Large intestine (tissue), 3 donors: ENCODE measurements around the gene KLF14. TPM values are rescaled to one million over a fixed set of nuclear protein-coding genes. Genes with fewer than 3 reads are reported as not detected.

Experiments
- DNase-seq, 2 donors: peaks; one replicate each; pipeline versions ENCODE4 v3.0.0 to v3.0.0-alpha.2; 2013
- H3K27ac ChIP-seq: one replicate; pipeline ENCODE4 v1.5.1; 2013; ENCODE audit warnings: low read length
- H3K27me3 ChIP-seq: 2 replicates; pipeline ENCODE4 v1.6.1; 2013; ENCODE audit warnings: low read length; ENCODE audit not compliant: control insufficient read depth, insufficient read depth
- H3K36me3 ChIP-seq: 2 replicates; pipeline ENCODE4 v1.6.1; 2013; ENCODE audit warnings: low read length; ENCODE audit not compliant: control insufficient read depth, insufficient read depth
- H3K4me1 ChIP-seq: one replicate; pipeline ENCODE4 v1.6.1; 2013; ENCODE audit warnings: low read length; ENCODE audit not compliant: control insufficient read depth, insufficient read depth
- H3K4me3 ChIP-seq: one replicate; pipeline ENCODE4 v1.5.1; 2013; ENCODE audit warnings: low read length
- H3K9me3 ChIP-seq: one replicate; pipeline ENCODE4 v1.6.1; 2013; ENCODE audit warnings: mild to moderate bottlenecking, low read depth, low read length, moderate library complexity; ENCODE audit not compliant: control insufficient read depth
- WGBS: methylation state at CpG from one replicate; pipeline ENCODE4 v1.1.5; 2013; ENCODE audit warnings: low lambda C conversion rate; ENCODE audit not compliant: insufficient coverage; 5-methylcytosine and 5-hydroxymethylcytosine counted together
- polyA plus RNA-seq: library from polyadenylated mRNA; unstranded; fragments of 120-200 nt; gene quantifications from one replicate; pipeline ENCODE4 v1.2.1, GENCODE V29; 2013

Gene KLF14
- polyA plus RNA-seq, 1 donor: 0.18 TPM

DNA sequence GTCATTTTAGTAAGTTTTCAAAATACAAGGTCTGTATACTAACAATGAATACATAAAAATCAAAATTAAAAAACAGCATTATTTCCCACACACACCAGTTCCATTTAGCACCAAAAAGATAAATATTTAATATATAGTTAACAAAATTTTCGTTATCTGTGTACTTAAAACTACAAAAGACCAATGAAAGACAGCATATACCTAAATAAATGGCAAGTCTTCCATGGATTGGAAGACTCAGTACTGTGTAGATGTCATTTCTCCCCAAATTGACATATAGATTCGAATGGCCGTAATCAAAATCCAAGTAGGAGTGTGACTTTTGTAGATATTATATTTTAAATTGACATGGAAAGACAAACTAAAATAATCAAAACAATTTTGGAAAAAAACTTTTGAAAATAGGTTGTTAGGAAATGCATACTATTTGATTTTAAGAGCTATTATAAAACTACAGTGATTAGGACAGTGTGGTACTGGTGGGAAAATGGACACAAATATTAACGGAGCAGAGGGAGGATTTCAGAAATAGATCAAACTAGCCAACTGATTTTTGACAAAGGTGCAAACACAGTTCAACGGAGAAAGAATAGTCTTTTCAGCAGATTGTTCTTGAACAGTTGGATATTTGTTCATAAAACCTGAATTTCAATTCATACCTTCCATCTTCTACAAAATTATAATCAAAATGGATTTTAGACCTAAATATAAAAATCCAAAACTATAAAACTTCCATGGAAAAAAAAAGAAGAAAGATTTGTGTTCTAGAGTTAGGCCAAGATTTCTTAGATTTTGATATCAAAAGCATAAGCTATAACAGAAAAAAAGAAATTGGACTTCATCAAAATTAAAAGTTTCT, 14.8 kb upstream of the KLF14 start:
- Histone ChIP-seq H3K27me3 (peaks cover 2% of the 10 kb centered on the region), H3K4me3 (no peak overlapping the region), H3K9me3 (no peaks in the 10 kb centered on the region), H3K4me1 (peaks cover 4% of the 10 kb centered on the region), H3K27ac (no peak overlapping the region), H3K36me3 (no peaks in the 10 kb centered on the region)
- DNase-seq: no peak
- WGBS: 90% methylated on average over 3 of the region's 5 CpGs

GRCh38 chr7:130741331-130741995, 7.5 kb upstream of the KLF14 start:
- Histone ChIP-seq H3K27me3 (peaks cover 39% of the 10 kb centered on the region), H3K27ac (no peak overlapping the region), H3K9me3 (no peaks in the 10 kb centered on the region), H3K36me3 (no peaks in the 10 kb centered on the region), H3K4me1 (no peaks in the 10 kb centered on the region), H3K4me3 (no peak overlapping the region)
- no peak for DNase-seq
- WGBS: 25% methylated on average over 2 of the region's 3 CpGs

DNA sequence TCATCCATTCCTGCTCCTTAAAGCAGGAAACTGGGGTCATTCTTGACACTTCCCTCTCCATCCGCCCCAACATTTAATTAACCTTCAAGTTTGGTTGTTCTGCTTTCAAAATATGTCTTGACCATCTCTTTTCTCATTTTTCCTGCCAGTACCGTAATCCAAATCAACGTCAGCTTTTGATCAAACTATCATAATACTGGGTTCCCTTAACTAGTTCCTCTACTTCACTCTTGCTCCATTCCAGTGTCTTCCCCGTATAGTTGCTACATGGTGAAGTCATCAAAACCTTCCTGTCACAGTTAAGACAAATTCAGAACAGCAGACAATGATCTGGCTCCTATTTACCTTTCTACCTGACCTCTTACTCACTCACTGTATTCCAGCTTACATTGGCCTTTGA, 6.6 kb upstream of the KLF14 start:
- WGBS: 87% methylated on average over 3 of the region's 4 CpGs
- H3K4me1 ChIP-seq: no peaks in the 10 kb centered on the region
- H3K9me3 ChIP-seq: no peaks in the 10 kb centered on the region
- no peak overlapping the region for H3K4me3 ChIP-seq
- H3K27me3 ChIP-seq: peaks cover 45% of the 10 kb centered on the region
- DNase-seq: no peak
- H3K36me3 ChIP-seq: no peaks in the 10 kb centered on the region
- no peak overlapping the region for H3K27ac ChIP-seq

DNA sequence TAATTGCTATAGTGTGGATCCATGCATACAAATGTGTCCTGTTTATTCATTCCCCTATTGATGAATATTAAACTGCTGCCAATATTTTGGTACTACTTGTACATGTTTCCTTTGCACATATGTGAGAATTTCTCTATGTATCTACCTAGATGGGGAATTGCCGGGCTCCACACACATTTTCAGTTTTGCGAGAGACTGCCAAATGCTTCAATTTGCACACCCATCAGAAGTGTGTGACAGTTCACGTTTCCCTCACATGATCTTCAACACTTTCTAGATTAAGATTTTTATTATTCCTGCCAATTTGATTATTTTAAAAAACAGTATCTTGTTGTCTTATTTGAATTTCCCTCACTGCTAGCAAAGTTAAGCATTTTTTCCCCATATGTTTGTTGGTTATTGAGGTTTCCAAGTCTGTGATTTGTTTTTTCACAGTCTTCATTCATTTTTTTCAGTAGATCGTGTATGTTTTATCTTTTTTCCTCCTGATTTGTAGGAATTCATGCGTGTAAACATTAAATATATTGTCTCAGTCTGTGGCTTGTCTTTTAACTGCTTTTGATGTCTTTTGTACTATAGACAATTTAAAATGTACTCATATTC, 2.4 kb upstream of the KLF14 start:
- Histone ChIP-seq H3K9me3 (peaks cover 16% of the 10 kb centered on the region), H3K27ac (no peak overlapping the region), H3K36me3 (no peaks in the 10 kb centered on the region), H3K4me3 (no peak overlapping the region), H3K4me1 (no peaks in the 10 kb centered on the region), H3K27me3 (peaks cover 68% of the 10 kb centered on the region)
- DNase-seq: no peak
- WGBS: 53% methylated on average over 3 of the region's 5 CpGs

- H3K9me3 ChIP-seq: peaks cover 16% of the 10 kb centered on the region
- H3K4me3 ChIP-seq: peak overlapping the region; percentile 21
- no peaks in the 10 kb centered on the region for H3K4me1 ChIP-seq
- DNase-seq: peak in 1 of 2 donors; percentile 52
- peaks cover 63% of the 10 kb centered on the region for H3K27me3 ChIP-seq
- no peak overlapping the region for H3K27ac ChIP-seq
- 24% methylated on average over 9 of the region's 13 CpGs for WGBS
- H3K36me3 ChIP-seq: no peaks in the 10 kb centered on the region
Measured at GRCh38 chr7:130734815-130735716, 1.1 kb upstream of the KLF14 start.

DNA sequence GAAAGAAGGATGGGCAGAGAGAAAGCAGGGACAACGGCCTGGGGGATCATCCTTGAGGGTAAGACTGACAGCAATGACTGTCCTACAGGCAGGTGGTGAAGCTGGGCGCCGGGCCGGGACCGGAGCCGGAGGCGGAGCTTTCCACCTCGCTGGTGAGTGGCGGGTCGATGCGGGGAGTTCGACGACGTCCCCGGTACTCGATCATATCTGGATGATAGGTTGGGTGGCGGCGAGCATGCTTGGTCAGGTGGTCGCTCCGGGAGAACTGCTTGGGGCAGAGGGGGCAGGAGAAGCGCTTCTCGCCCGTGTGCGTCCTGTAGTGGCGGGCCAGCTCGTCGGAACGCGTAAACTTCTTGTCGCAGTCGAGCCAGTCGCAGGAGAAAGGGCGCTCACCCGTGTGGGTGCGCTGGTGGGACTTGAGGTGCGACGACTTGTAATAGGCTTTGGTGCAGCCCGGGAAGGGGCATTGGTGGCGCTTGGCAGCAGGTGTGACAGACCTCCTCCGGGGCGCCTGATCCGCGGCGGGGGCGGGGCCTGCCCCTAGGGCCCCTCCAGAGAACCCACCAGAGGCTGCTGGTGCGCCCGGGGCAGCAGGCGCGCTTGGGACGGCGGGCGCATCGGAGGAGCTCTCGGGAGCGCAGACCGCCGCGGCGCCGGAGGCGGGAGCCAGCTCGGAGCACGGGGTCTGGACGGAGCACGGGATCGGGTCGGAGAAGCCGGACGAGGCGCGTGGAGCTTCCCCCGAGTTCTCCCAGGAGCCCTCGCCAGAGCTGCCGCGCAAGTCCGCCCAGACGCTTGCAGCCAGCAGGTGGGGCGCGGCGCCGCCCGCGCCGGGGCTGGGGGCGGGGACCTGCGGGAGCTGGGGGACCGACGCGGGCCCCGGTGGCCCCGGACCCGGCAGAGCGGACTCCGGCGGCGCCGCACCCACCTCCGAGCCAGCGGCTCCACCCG, 752 bp downstream of the KLF14 start:
- DNase-seq: peak; percentile 16 to 64
- WGBS: no CpG with 5 or more reads among the region's 100 CpGs
- peaks cover 16% of the 10 kb centered on the region for H3K9me3 ChIP-seq
- H3K27me3 ChIP-seq: peaks cover 64% of the 10 kb centered on the region
- H3K4me1 ChIP-seq: no peaks in the 10 kb centered on the region
- no peak overlapping the region for H3K27ac ChIP-seq
- H3K4me3 ChIP-seq: no peak overlapping the region
- no peaks in the 10 kb centered on the region for H3K36me3 ChIP-seq

DNA sequence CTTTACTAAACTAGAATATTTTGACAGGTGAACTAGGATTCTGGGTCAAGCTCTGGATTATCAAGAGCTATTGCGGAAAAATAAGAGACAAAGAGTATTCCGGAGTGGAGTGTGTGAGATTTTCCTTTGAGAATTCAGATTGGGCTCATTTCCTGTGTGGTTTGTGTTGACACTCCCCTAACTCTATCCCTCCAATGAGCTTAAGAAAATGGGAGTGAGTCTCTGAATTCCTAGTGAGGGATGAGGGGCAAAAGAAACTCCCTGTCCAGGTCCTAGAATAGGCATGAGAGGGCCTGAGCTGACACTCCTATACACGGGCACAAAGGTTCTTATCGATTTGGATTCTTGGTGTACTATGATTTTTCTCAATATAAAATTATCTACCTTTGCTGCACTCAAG, 10.2 kb downstream of the KLF14 start:
- whole genome bisulfite sequencing: 83% methylated on average over 2 of the region's 4 CpGs
- no peaks in the 10 kb centered on the region for H3K9me3 ChIP-seq
- DNase-seq: no peak
- no peak overlapping the region for H3K4me3 ChIP-seq
- H3K4me1 ChIP-seq: no peaks in the 10 kb centered on the region
- H3K27me3 ChIP-seq: peaks cover 24% of the 10 kb centered on the region
- no peaks in the 10 kb centered on the region for H3K36me3 ChIP-seq
- no peak overlapping the region for H3K27ac ChIP-seq

DNA sequence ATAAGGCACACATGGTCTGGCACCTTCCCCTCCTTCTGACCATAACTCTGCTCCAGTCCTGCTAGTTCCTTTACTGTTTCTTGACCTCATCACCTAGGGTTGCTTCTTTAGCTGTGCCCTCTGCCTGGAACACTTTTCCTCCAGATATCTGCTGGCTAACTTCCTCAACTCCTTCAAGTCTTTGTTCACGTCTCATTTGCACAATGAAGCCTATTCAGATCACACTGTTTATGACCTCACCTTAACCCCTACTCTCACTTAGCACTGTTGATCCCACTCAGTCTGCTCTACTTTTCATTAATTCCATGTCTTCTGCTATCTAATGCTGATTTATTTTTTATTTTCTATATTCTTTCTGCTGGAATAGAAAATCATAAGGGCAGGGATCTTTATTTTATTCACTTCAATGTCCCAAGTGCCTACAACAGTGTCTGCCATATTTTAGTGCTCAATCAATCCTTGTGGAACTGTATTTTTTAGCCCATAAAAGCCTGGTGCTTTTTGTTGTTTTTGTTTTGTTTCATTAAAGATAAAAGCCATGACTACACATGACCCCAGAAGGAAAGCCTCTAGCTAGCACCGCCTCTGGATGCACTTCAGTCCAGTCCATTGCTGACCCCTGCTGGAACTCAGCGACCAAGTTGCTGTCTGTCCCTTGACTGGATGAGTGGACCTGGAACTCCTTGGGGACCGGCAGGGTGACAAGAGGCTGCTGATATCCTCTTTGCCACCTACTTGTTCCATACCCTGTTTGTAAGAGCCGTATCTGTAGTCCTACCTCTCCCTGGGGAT, 12.3 kb downstream of the KLF14 start:
- H3K36me3 ChIP-seq: no peaks in the 10 kb centered on the region
- no peak overlapping the region for H3K4me3 ChIP-seq
- no peaks in the 10 kb centered on the region for H3K9me3 ChIP-seq
- WGBS: 57% methylated on average over 1 of the region's 5 CpGs
- no peak overlapping the region for H3K27ac ChIP-seq
- peak; percentile 68 to 74 for DNase-seq
- H3K27me3 ChIP-seq: peaks cover 20% of the 10 kb centered on the region
- H3K4me1 ChIP-seq: no peaks in the 10 kb centered on the region

- Histone ChIP-seq H3K36me3 (no peaks in the 10 kb centered on the region), H3K27me3 (peaks cover 20% of the 10 kb centered on the region), H3K4me1 (no peaks in the 10 kb centered on the region), H3K27ac (no peak overlapping the region), H3K9me3 (no peaks in the 10 kb centered on the region), H3K4me3 (no peak overlapping the region)
- no peak for DNase-seq
- no CpG with 5 or more reads among the region's 2 CpGs for WGBS
Measured at GRCh38 chr7:130719541-130719940, 14.5 kb downstream of the KLF14 start.
